Neural cell (in vitro differentiated cells): Measurements from ENCODE around the gene CD81. TPM values are rescaled to one million over a fixed set of nuclear protein-coding genes. Genes with fewer than 3 reads are reported as not detected.

Experiments
- H2AFZ ChIP-seq: fragments of 200-600, 300-800 bp; sonication (generic), shearing (Covaris generic); 2 replicates; pipeline ENCODE4 v1.6.0; 2014; ENCODE audit warnings: low read depth, mild to moderate bottlenecking, antibody characterized with exemption, low read length, moderate library complexity
- H3F3A ChIP-seq: fragments of 200-600 bp; shearing (Covaris generic); 2 replicates; pipeline ENCODE4 v1.6.1; 2016; ENCODE audit warnings: mild to moderate bottlenecking, moderate library complexity, mixed read lengths, antibody characterized with exemption, low read length; ENCODE audit not compliant: insufficient read depth, poor library complexity, severe bottlenecking
- H3K27ac ChIP-seq: fragments of 200-600, 300-800 bp; sonication (generic), shearing (Covaris generic); 2 replicates; pipeline ENCODE4 v1.5.1; 2014; ENCODE audit warnings: mild to moderate bottlenecking, low read length, moderate library complexity
- H3K27me3 ChIP-seq: fragments of 300-800, 200-600 bp; sonication (generic), shearing (Covaris generic); 2 replicates; pipeline ENCODE4 v1.6.0; 2014; ENCODE audit warnings: mild to moderate bottlenecking, low read depth, low read length, moderate library complexity; ENCODE audit not compliant: insufficient read depth
- H3K36me3 ChIP-seq: fragments of 300-800, 200-600 bp; sonication (generic), shearing (Covaris generic); 2 replicates; pipeline ENCODE4 v1.5.1; 2014; ENCODE audit warnings: mild to moderate bottlenecking, antibody characterized with exemption, low read length, moderate library complexity; ENCODE audit not compliant: insufficient read depth
- H3K4me2 ChIP-seq: fragments of 300-800, 200-600 bp; sonication (generic), shearing (Covaris generic); 2 replicates; pipeline ENCODE4 v1.6.0; 2014; ENCODE audit warnings: mild to moderate bottlenecking, low read length
- H3K4me3 ChIP-seq: fragments of 300-800, 200-600 bp; sonication (generic), shearing (Covaris generic); 2 replicates; pipeline ENCODE4 v1.5.1; 2014; ENCODE audit warnings: mild to moderate bottlenecking, low read length, moderate library complexity
- H3K79me2 ChIP-seq: fragments of 200-600 bp; shearing (Covaris generic); replicated peaks from 2 replicates; pipeline ENCODE4 v1.6.0; 2014; ENCODE audit warnings: mild to moderate bottlenecking, low read length, moderate library complexity; ENCODE audit not compliant: insufficient read depth
- H3K9ac ChIP-seq: fragments of 300-800, 200-600 bp; sonication (generic), shearing (Covaris generic); 2 replicates; pipeline ENCODE4 v1.6.1; 2016; ENCODE audit warnings: mild to moderate bottlenecking, low read length, mixed read lengths
- H3K9me2 ChIP-seq: fragments of 200-600 bp; shearing (Covaris generic); 2 replicates; pipeline ENCODE4 v1.6.1; 2016; ENCODE audit warnings: mild to moderate bottlenecking, low read length, mixed read lengths; ENCODE audit not compliant: insufficient read depth
- H3K9me3 ChIP-seq: fragments of 200-600, 300-800 bp; sonication (generic), shearing (Covaris generic); 2 replicates; pipeline ENCODE4 v1.6.1; 2016; ENCODE audit warnings: mild to moderate bottlenecking, mixed run types, low read length, moderate library complexity, mixed read lengths
- H4K20me1 ChIP-seq: fragments of 200-600 bp; shearing (Covaris generic); 2 replicates; pipeline ENCODE4 v1.6.1; 2016; ENCODE audit warnings: mild to moderate bottlenecking, mixed run types; ENCODE audit not compliant: insufficient read depth
- EP300 ChIP-seq: fragments of 450-650 bp; conservative IDR thresholded peaks from 2 replicates; pipeline ENCODE4 v1.6.1; 2014; ENCODE audit warnings: antibody characterized with exemption, mild to moderate bottlenecking, moderate library complexity; ENCODE audit not compliant: poor library complexity, severe bottlenecking
- EZH2 ChIP-seq: fragments of 200-600, 300-800 bp; shearing (Covaris generic), sonication (generic); IDR thresholded peaks from 2 replicates; pipeline ENCODE4 v1.6.1; 2014; ENCODE audit warnings: antibody characterized with exemption, low read length, borderline replicate concordance, mild to moderate bottlenecking; ENCODE audit not compliant: insufficient read depth, poor library complexity, severe bottlenecking
- MXI1 ChIP-seq: fragments of 450-650 bp; conservative IDR thresholded peaks from 2 replicates; pipeline ENCODE4 v1.6.1; 2014; ENCODE audit warnings: antibody characterized with exemption, mild to moderate bottlenecking; ENCODE audit not compliant: poor library complexity, severe bottlenecking
- POLR2AphosphoS5 ChIP-seq: IDR thresholded peaks from 2 replicates; pipeline ENCODE4 v1.6.1; 2012
- RAD21 ChIP-seq: fragments of 450-650 bp; conservative IDR thresholded peaks from 2 replicates; pipeline ENCODE4 v1.6.1; 2014; ENCODE audit warnings: antibody characterized with exemption, mild to moderate bottlenecking, moderate library complexity
- SMC3 ChIP-seq: fragments of 450-650 bp; conservative IDR thresholded peaks from 2 replicates; pipeline ENCODE4 v1.6.1; 2014; ENCODE audit warnings: antibody characterized with exemption, mild to moderate bottlenecking, moderate library complexity; ENCODE audit not compliant: poor library complexity
- TAF1 ChIP-seq: IDR thresholded peaks from 2 replicates; pipeline ENCODE4 v1.6.1; 2012; ENCODE audit warnings: low read depth
- polyA plus RNA-seq: library from polyadenylated mRNA; depleted of rRNA; stranded (reverse); fragments of >200 nt; gene quantifications from 2 replicates; pipeline ENCODE4 v1.2.3, GENCODE V29; 2014
- TF ChIP-seq, protein P1 (sequence below): IDR thresholded peaks from 2 replicates; pipeline ENCODE4 v1.6.1; 2012; ENCODE audit warnings: borderline replicate concordance
- TF ChIP-seq, protein P2 (sequence below): fragments of 450-650 bp; IDR thresholded peaks from 2 replicates; pipeline ENCODE4 v1.5.1; 2014; ENCODE audit warnings: antibody characterized with exemption, mild to moderate bottlenecking, moderate library complexity; ENCODE audit not compliant: poor library complexity, severe bottlenecking

The CD81 gene
- polyA plus RNA-seq, 1 donor from 2014 or later = 97.8 TPM

GRCh38 chr11:2382129-2382517 is 5.0 kb downstream of the CD81 start:
- Histone ChIP-seq H2AFZ (no peak overlapping the region), H3K9me2 (no peaks in the 10 kb centered on the region), H3K27me3 (no peaks in the 10 kb centered on the region), H3K4me2 (no peak overlapping the region), H3K9me3 (peaks cover 2% of the 10 kb centered on the region), H3K27ac (no peak overlapping the region), H3K36me3 (no peaks in the 10 kb centered on the region), H3K79me2 (peaks cover 42% of the 10 kb centered on the region), H3F3A (no peaks in the 10 kb centered on the region), H4K20me1 (peaks cover 8% of the 10 kb centered on the region), H3K9ac (no peak overlapping the region), H3K4me3 (no peak overlapping the region)
- no peak for TF ChIP-seq MXI1
- TF ChIP-seq RAD21 = no peak
- no peak for TF ChIP-seq TAF1
- no peak for TF ChIP-seq POLR2AphosphoS5
- TF ChIP-seq SMC3 = no peak
- no peak for TF ChIP-seq EP300
- TF ChIP-seq, protein P1, sequence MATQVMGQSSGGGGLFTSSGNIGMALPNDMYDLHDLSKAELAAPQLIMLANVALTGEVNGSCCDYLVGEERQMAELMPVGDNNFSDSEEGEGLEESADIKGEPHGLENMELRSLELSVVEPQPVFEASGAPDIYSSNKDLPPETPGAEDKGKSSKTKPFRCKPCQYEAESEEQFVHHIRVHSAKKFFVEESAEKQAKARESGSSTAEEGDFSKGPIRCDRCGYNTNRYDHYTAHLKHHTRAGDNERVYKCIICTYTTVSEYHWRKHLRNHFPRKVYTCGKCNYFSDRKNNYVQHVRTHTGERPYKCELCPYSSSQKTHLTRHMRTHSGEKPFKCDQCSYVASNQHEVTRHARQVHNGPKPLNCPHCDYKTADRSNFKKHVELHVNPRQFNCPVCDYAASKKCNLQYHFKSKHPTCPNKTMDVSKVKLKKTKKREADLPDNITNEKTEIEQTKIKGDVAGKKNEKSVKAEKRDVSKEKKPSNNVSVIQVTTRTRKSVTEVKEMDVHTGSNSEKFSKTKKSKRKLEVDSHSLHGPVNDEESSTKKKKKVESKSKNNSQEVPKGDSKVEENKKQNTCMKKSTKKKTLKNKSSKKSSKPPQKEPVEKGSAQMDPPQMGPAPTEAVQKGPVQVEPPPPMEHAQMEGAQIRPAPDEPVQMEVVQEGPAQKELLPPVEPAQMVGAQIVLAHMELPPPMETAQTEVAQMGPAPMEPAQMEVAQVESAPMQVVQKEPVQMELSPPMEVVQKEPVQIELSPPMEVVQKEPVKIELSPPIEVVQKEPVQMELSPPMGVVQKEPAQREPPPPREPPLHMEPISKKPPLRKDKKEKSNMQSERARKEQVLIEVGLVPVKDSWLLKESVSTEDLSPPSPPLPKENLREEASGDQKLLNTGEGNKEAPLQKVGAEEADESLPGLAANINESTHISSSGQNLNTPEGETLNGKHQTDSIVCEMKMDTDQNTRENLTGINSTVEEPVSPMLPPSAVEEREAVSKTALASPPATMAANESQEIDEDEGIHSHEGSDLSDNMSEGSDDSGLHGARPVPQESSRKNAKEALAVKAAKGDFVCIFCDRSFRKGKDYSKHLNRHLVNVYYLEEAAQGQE = no peak
- TF ChIP-seq EZH2 = no peak
- TF ChIP-seq, protein P2, sequence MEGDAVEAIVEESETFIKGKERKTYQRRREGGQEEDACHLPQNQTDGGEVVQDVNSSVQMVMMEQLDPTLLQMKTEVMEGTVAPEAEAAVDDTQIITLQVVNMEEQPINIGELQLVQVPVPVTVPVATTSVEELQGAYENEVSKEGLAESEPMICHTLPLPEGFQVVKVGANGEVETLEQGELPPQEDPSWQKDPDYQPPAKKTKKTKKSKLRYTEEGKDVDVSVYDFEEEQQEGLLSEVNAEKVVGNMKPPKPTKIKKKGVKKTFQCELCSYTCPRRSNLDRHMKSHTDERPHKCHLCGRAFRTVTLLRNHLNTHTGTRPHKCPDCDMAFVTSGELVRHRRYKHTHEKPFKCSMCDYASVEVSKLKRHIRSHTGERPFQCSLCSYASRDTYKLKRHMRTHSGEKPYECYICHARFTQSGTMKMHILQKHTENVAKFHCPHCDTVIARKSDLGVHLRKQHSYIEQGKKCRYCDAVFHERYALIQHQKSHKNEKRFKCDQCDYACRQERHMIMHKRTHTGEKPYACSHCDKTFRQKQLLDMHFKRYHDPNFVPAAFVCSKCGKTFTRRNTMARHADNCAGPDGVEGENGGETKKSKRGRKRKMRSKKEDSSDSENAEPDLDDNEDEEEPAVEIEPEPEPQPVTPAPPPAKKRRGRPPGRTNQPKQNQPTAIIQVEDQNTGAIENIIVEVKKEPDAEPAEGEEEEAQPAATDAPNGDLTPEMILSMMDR = no peak

- peaks cover 6% of the 10 kb centered on the region for H4K20me1 ChIP-seq
- H3K9me3 ChIP-seq = peaks cover 2% of the 10 kb centered on the region
- no peak overlapping the region for H3K4me2 ChIP-seq
- H3K9ac ChIP-seq = no peak overlapping the region
- H2AFZ ChIP-seq = no peak overlapping the region
- H3K27me3 ChIP-seq = no peaks in the 10 kb centered on the region
- H3K27ac ChIP-seq = no peak overlapping the region
- no peak overlapping the region for H3K4me3 ChIP-seq
- H3K9me2 ChIP-seq = no peaks in the 10 kb centered on the region
- TF ChIP-seq SMC3 (no peak), TAF1 (no peak), EZH2 (no peak), MXI1 (no peak), EP300 (no peak), POLR2AphosphoS5 (no peak), RAD21 (no peak)
- TF ChIP-seq, protein P1 = no peak
- TF ChIP-seq, protein P2 = no peak
- H3F3A ChIP-seq = no peaks in the 10 kb centered on the region
- H3K79me2 ChIP-seq = peaks cover 42% of the 10 kb centered on the region
- H3K36me3 ChIP-seq = no peaks in the 10 kb centered on the region
Observed at GRCh38 chr11:2382936-2383851, 6.1 kb downstream of the CD81 start.
